NCI-H345 (cell line): ENCODE results near the gene OXSR1.
"Not testable (repeated sequence)": the region's sequence is repeated elsewhere in the genome, so short reads cannot be mapped to it uniquely, and the experiment has no call there.

Experiments used
- DNase-seq: peaks from one replicate; lab custom pipeline; 2025; lab: John Stamatoyannopoulos, UW

Gene OXSR1

GRCh38 chr3:38224357-38224756 is 59.0 kb downstream of the OXSR1 start:
- no peak for DNase-seq

- no peak for DNase-seq
Observed at GRCh38 chr3:38226273-38226672, 60.9 kb downstream of the OXSR1 start.

GRCh38 chr3:38227989-38228388 is 62.7 kb downstream of the OXSR1 start:
- DNase-seq: no peak

GRCh38 chr3:38229036-38229435 is 63.7 kb downstream of the OXSR1 start:
- no peak for DNase-seq

GRCh38 chr3:38232701-38233100 is 67.4 kb downstream of the OXSR1 start:
- DNase-seq: no peak

GRCh38 chr3:38235466-38235865 is 70.1 kb downstream of the OXSR1 start:
- no peak for DNase-seq

- DNase-seq: no peak
Observed at GRCh38 chr3:38238416-38239008, 73.2 kb downstream of the OXSR1 start.

- DNase-seq: not testable (repeated sequence)
Observed at GRCh38 chr3:38242812-38243211, 77.5 kb downstream of the OXSR1 start.

- DNase-seq: no peak
Observed at GRCh38 chr3:38245930-38246329, 80.6 kb downstream of the OXSR1 start.

GRCh38 chr3:38247366-38248035 is 82.2 kb downstream of the OXSR1 start:
- DNase-seq: no peak

- DNase-seq: no peak
Observed at GRCh38 chr3:38250198-38250597, 84.9 kb downstream of the OXSR1 start.

- DNase-seq: no peak
Observed at GRCh38 chr3:38251197-38251596, 85.9 kb downstream of the OXSR1 start.

- no peak for DNase-seq
Observed at GRCh38 chr3:38253704-38254103, 88.4 kb downstream of the OXSR1 start.

GRCh38 chr3:38254872-38255271 is 89.5 kb downstream of the OXSR1 start:
- no peak for DNase-seq

- no peak for DNase-seq
Observed at GRCh38 chr3:38255627-38256026, 90.3 kb downstream of the OXSR1 start.

- no peak for DNase-seq
Observed at GRCh38 chr3:38257583-38257982, 92.2 kb downstream of the OXSR1 start.

GRCh38 chr3:38260474-38260873 is 95.1 kb downstream of the OXSR1 start:
- no peak for DNase-seq

- no peak for DNase-seq
Observed at GRCh38 chr3:38264353-38264771, 99.0 kb downstream of the OXSR1 start.

- no peak for DNase-seq
Observed at GRCh38 chr3:38264779-38265178, 99.4 kb downstream of the OXSR1 start.

GRCh38 chr3:38265604-38266307 is 100.4 kb downstream of the OXSR1 start, which contains the start of gene SLC22A13:
SLC22A13 (plus strand) TSS chr3:38265812; CDS start chr3:38265861, 49 bp downstream.
- no peak for DNase-seq

GRCh38 chr3:38266810-38267209 is 101.5 kb downstream of the OXSR1 start:
- no peak for DNase-seq

GRCh38 chr3:38267662-38268061 is 102.3 kb downstream of the OXSR1 start:
- no peak for DNase-seq

- no peak for DNase-seq
Observed at GRCh38 chr3:38268087-38268486, 102.8 kb downstream of the OXSR1 start.
